Stomach (tissue), 9 donors: ENCODE data around the gene RASA3. TPM values are rescaled to one million over a fixed set of nuclear protein-coding genes. Genes with fewer than 3 reads are reported as not detected.

Experiments
- DNase-seq, 2 donors: peaks; one replicate each; pipeline versions ENCODE4 v3.0.0 to v3.0.0-alpha.2; 2013 to 2019
- H3K27ac ChIP-seq, 5 donors: fragments of 200-600 bp in 4 of 5; sonication (generic) in 4 of 5; one replicate each; pipeline ENCODE4 v1.5.1; 2013 to 2019; ENCODE audit warnings: mild to moderate bottlenecking in 1 of 5, moderate library complexity in 1 of 5
- H3K27me3 ChIP-seq, 3 donors: fragments of 200-600 bp; sonication (generic); one replicate each; pipeline ENCODE4 v1.5.1; 2017 to 2019; ENCODE audit warnings: mixed run types in 1 of 3
- H3K36me3 ChIP-seq, 4 donors: fragments of 200-600 bp; sonication (generic); 1 replicate in 3 of 4; 2 replicates in 1 of 4; pipeline ENCODE4 v1.5.1; 2016 to 2019
- H3K4me1 ChIP-seq, 4 donors: fragments of 200-600 bp; sonication (generic); one replicate each; pipeline ENCODE4 v1.5.1; 2016 to 2019
- H3K4me3 ChIP-seq, 4 donors: fragments of 200-600 bp; sonication (generic) in 3 of 4; one replicate each; pipeline ENCODE4 v1.5.1; 2016 to 2019; ENCODE audit warnings: mild to moderate bottlenecking in 1 of 4
- H3K9me3 ChIP-seq, 4 donors: fragments of 200-600 bp; sonication (generic); one replicate each; pipeline ENCODE4 v1.5.1; 2016 to 2019
- CTCF ChIP-seq, 7 experiments: fragments of 450-650 bp in 4 of 7; fragments of 200-600 bp in 3 of 7; sonication (generic) in 3 of 7; IDR thresholded peaks; one replicate each; pipeline ENCODE4 v1.5.1; 2016 to 2019; ENCODE audit warnings: antibody characterized with exemption in 7 of 7, control low read depth in 2 of 7, mild to moderate bottlenecking in 1 of 7
- EP300 ChIP-seq: sonication (generic); formaldehyde crosslinking; IDR thresholded peaks from one replicate; pipeline ENCODE4 v1.6.1; 2017; ENCODE audit warnings: antibody characterized with exemption
- POLR2A ChIP-seq, 4 donors: fragments of 450-650 bp; IDR thresholded peaks; one replicate each; pipeline ENCODE4 v1.6.1; 2016; ENCODE audit warnings: antibody characterized with exemption in 4 of 4, control low read depth in 2 of 4, mild to moderate bottlenecking in 1 of 4, moderate library complexity in 1 of 4
- POLR2AphosphoS5 ChIP-seq, 3 donors: sonication (generic); formaldehyde crosslinking; IDR thresholded peaks; one replicate each; pipeline ENCODE4 v1.6.1; 2016; ENCODE audit warnings: antibody characterized with exemption in 3 of 3
- WGBS, 5 donors: extraction: QIAGEN DNeasy Blood & Tissue Kit in 3 of 5; methylation state at CpG; one replicate each; pipeline versions ENCODE4 v1.1.5 to v1.1.7; 2013 to 2018; 5-methylcytosine and 5-hydroxymethylcytosine counted together
- intact Hi-C: fragments of 100-400 bp; cut with DNase I; formaldehyde crosslinking; loops from one replicate; pipeline ENCODE4 v1.15.1; 2023; ENCODE audit warnings: low total_unique reads
- polyA plus RNA-seq, 3 donors: library from polyadenylated mRNA; stranded (reverse); fragments of 200-250 nt; gene quantifications; one replicate each; pipeline ENCODE4 v1.2.3, GENCODE V29; 2013
- total RNA-seq, 5 donors: library from RNA; depleted of rRNA; stranded (reverse); fragments of >200 nt; gene quantifications; one replicate each; pipeline versions ENCODE4 v1.1.0 to v1.2.3, GENCODE V29; 2014 to 2016
- donor health status: healthy with polysubstance abuse.
- donor health status: Bipolar disorder and iron deficiency.
- donor health status: healthy.

RASA3 gene
- total and polyA plus RNA-seq, 8 donors: 3.7 to 22.3 (median 7.9) TPM

GRCh38 chr13:113942591-113943103, 189.8 kb downstream of the RASA3 start:
- 88 to 94% (median 91%) methylated on average over 13 to 23 of the region's 23 CpGs for WGBS, 5 donors
- Histone ChIP-seq H3K4me3 (no peak overlapping the region), H3K4me1 (peaks cover 0 to 31% (median 10%) of the 10 kb centered on the region in 4 donors), H3K27ac (no peak overlapping the region), H3K27me3 (peaks cover 0 to 44% (median 21%) of the 10 kb centered on the region in 3 donors), H3K9me3 (no peaks in the 10 kb centered on the region), H3K36me3 (no peaks in the 10 kb centered on the region)
- intact Hi-C loops: loop anchor here (10.0 kb wide), 1 partner anchor 128 kb away; no protein-coding TSS in a partner anchor
- DNase-seq: no peak
- TF ChIP-seq CTCF (IDR thresholded peaks at IDR 0.05): no peak
- TF ChIP-seq POLR2A (IDR thresholded peaks at IDR 0.05): no peak
- TF ChIP-seq POLR2AphosphoS5 (IDR thresholded peaks at IDR 0.05): no peak

- no peak overlapping the region for H3K4me3 ChIP-seq
- H3K9me3 ChIP-seq: no peaks in the 10 kb centered on the region
- H3K4me1 ChIP-seq: peaks cover 0 to 21% (median 1%) of the 10 kb centered on the region in 4 donors
- no peak for DNase-seq
- peaks cover 0 to 54% (median 25%) of the 10 kb centered on the region in 3 donors for H3K27me3 ChIP-seq
- no peak overlapping the region for H3K27ac ChIP-seq
- 72 to 82% (median 78%) methylated on average over 15 to 16 of the region's 16 CpGs for WGBS, 5 donors
- intact Hi-C loops: loop anchor here (10.0 kb wide), 1 partner anchor 127 kb away; no protein-coding TSS in a partner anchor
- no peaks in the 10 kb centered on the region for H3K36me3 ChIP-seq
- TF ChIP-seq EP300 (no peak), POLR2AphosphoS5 (IDR thresholded peaks at IDR 0.05) (no peak), CTCF (IDR thresholded peaks at IDR 0.05) (no peak), POLR2A (IDR thresholded peaks at IDR 0.05) (no peak)
Measured at GRCh38 chr13:113941571-113942191, 190.7 kb downstream of the RASA3 start.

GRCh38 chr13:113939944-113940297, 192.5 kb downstream of the RASA3 start:
- TF ChIP-seq CTCF (IDR thresholded peaks at IDR 0.05) (no peak), POLR2AphosphoS5 (IDR thresholded peaks at IDR 0.05) (no peak), EP300 (no peak), POLR2A (IDR thresholded peaks at IDR 0.05) (no peak)
- H3K4me3 ChIP-seq: no peak overlapping the region
- intact Hi-C loops: loop anchor here (10.0 kb wide), 1 partner anchor 125 kb away; no protein-coding TSS in a partner anchor
- DNase-seq: peak in 1 of 2 donors; percentile 57
- no peaks in the 10 kb centered on the region for H3K36me3 ChIP-seq
- H3K9me3 ChIP-seq: no peaks in the 10 kb centered on the region
- H3K4me1 ChIP-seq: peaks cover 0 to 19% (median 1%) of the 10 kb centered on the region in 4 donors
- no peak overlapping the region for H3K27ac ChIP-seq
- peaks cover 0 to 60% (median 27%) of the 10 kb centered on the region in 3 donors for H3K27me3 ChIP-seq
- 41 to 80% (median 46%) methylated on average over 7 to 16 of the region's 16 CpGs for WGBS, 5 donors

- H3K27me3 ChIP-seq: peaks cover 0 to 65% (median 31%) of the 10 kb centered on the region in 3 donors
- no peak overlapping the region for H3K4me3 ChIP-seq
- H3K27ac ChIP-seq: no peak overlapping the region
- 60 to 66% (median 64%) methylated on average over 28 of the region's 28 CpGs for WGBS, 5 donors
- TF ChIP-seq CTCF (IDR thresholded peaks at IDR 0.05) (no peak), EP300 (no peak), POLR2AphosphoS5 (IDR thresholded peaks at IDR 0.05) (no peak)
- intact Hi-C loops: no loop called here
- peaks cover 0 to 19% (median 1%) of the 10 kb centered on the region in 4 donors for H3K4me1 ChIP-seq
- no peaks in the 10 kb centered on the region for H3K36me3 ChIP-seq
- no peaks in the 10 kb centered on the region for H3K9me3 ChIP-seq
- DNase-seq: no peak
Measured at GRCh38 chr13:113939129-113939943, 193.1 kb downstream of the RASA3 start.
